Cerebellar cortex (tissue), 1 donor: ENCODE data around the gene KPTN.

Source experiments
- DNase-seq: peaks from one replicate; pipeline ENCODE4 v3.0.0-alpha.2; 2015; ENCODE audit warnings: low spot score

KPTN gene

DNA sequence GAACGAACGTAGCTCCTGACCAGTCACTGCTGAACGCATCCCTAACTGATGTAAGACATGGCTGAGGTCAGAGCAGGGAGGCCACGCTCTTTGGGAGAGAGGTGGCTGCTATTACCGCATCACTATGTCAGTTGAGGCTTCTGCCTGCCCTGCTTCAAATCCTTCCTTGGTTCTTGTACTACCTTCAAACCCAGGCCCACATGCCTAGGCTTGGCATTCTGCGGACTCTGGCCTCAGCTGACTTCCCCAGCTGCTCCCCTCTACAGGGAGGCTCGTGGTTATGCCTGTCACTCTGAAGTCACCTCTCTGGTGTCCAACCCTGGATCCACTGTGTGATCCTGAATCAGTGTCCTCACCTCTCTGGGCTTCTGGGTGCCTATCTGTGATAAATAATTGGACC is 49.9 kb downstream of the KPTN start:
- DNase-seq = peak; percentile 52

DNA sequence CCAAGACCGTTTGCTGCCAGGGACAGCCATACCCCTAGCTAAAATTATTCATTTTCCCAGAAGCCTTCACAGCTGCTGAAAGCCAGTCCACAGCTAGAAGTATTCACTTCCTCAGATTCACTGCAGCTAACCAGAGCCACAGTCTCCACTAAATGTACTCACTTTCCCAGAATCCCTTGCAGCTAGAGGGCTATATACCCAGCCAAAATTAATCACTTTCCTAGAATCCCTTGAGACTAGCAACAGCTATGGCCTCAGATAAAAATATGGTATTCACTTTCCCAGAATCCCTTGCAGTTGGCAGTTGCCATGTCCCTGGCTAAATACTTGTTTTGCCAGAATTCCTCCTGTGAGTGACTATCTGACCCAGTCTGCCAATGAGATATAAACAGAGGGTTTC is 50.9 kb downstream of the KPTN start:
- no peak for DNase-seq

DNA sequence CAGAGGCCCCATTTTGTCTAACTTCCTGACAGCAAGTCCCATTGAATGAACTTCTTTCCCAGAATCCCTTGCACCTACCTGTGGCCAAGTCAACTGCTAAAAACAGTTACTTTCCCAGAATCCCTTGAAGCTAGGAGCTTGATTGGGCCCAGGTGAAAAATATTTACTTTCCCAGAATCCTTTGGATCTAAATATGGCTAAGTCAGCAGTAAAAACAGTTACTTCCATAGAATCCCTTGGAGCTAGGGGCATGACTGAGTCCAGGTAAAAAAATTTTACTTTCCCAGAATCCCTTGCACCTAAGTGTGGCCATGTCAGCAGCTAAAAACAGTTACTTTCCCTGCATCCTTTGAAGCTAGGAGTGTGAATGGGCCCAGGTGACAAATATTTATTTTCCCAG is 51.5 kb downstream of the KPTN start:
- DNase-seq = no peak

DNA sequence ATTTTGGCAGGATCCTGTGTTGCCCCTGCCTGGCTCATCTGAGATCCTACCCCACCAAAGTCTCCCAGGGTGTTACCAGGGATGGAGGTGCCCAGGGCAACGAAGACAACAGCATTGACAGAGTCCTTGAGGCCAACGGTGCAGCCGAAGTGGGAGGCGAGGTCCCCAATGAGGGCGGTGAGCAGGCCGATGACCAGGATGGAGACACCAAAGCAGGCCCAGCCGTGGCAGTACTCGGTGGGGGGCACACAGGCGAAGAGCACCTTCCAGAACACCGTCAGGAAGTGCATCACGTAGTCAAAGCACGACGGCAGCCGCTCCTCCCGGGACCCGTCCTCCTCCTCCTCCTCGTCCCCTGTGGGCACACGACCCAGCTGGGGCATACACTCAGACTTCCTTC is 51.9 kb downstream of the KPTN start:
- DNase-seq = no peak

DNA sequence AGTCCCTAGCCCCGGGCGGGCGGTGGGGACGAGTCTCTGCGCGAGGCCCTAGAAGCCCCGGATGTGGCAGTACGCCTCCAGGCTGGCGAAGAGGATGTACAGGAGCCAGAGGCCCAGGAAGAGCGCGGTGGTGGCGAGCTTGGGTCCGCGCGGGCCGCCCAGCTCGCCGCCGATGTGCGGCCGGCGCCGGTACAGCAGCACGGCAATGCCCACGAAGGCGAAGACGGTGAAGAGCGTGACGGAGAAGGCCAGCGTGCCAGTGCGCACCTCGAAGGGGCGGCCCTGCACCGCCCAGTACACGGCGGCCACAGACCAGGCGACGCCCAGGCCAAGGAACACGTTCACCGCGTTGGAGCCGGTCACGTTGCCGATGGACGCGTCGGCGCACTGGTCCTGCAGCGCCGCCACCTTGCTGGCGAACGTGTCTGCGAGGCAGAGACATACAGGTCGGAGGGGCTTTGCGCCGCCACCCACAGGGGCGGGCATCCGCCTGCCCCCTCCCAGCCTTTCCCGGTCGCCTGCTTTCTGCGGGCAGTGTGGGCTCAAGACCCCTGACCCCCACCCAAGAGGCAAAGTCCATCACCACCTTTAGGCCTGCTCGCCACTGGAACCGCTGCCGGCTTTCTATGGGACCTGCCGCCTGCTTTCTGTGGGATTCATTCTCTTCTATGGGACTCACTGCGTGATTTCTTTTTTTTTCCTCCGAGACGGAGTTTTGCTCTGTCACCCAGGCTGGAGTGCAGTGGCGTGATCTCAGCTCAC is 53.8 kb downstream of the KPTN start:
- no peak for DNase-seq

DNA sequence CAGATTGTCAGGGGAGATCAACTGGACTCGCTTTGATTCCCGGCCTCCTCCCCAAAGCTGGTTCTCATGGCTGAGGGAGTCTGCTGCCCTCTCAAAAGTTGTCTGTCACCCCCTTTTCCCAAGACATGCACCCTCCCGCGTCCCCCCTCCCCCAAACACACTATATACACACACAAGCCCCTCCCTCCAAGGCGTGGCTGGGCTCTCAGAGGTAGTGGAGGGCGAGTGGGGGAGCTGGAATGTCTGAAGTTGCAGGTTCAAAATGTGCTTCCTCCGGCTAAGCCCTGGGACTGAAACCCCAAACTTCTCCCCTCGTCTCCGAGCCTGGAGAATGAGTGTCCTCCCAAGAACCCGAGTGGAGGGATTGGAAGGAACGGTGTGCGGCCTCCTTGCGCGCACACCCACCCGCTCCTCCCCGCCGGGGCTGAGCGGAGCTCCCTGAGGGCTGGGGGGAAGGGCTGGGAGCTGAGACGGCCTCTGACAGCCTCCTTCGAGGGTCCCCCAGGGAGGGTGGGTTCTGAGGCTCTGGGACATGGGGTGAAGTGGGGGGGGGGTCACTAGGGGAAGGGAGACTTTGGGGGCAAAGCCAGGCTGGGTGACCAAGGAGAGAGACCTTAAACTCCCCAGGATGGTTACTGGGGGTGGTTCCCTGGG is 54.8 kb downstream of the KPTN start:
- no peak for DNase-seq

DNA sequence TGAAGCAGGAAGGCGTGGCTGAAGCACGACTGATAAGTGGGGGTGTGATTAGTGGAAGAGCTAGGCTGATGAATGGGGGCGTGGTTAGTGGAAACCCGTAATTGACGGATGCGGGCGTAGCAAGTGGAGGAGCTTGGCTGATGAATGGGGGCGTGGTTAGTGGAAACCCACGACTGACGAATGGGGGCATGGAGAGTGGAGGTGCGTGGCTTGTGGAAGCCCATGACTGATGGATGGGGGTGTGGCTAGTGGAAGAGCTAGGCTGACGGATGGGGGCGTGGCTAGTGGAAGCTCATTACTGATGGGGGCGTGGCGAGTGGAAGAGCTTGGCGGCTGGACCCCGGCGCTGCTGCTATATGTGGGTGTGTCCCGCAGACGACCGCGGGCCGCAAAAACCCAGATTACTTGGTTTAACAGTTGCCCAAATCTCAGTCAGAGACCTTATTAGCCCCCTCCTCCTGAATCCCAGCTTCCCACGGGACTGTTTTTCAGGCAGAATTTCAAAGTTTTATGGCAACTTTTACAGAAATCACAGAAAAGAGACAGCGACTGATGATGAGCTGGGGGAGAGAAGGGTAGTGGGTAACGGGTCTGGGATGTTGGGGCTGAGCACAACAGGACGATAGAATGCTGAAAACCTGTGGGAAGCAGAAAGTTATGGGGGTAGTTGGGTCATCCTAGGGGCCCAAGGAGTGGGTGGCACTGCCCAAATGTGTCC is 55.7 kb downstream of the KPTN start:
- peak; percentile 99 for DNase-seq

DNA sequence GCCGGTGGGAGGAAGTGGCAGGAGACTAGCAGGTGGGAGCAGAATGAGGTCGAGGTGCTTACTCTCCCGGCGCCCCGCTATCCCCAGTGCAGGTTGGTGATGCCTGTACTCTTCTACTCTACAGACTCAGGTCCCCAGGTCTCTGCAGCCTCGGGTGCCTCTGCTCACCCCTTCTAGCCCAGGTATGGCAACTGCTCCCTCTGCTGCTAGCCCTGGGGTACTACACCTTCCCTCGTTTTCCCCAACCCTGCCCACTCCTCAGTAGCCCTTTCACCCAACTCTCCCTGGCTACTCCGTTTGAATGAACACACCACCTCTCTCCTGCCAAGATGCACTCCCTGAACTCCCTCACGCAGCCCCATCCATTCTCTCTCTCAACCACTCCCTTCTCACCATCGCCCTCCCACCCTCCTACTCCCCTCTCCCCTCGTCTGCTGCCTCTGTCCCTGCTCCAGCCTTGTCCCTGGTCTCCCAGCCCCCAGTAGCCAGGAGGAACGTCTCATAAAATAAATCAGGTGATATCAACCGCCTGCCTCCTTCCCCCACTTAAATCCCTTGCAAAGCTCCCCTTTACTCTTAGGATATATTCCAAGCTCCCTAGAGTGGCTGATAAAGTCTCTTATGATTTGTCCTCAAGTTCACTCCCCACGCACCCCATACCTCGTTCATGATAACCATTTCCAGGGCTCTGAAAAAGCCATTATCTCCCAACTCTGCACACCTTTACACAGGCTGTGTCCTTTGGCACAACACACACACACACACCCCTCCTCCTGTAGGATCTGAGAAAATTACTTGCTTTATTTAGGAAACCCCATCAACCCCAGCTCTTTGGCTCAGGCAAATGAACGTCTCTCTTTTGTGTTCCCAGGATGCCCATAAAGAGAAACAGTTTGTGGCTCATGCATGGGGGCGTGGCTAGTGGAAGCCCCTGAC is 56.5 kb downstream of the KPTN start:
- DNase-seq = peak; percentile 91
